ENCODE data around the gene GNG14. TPM values are rescaled to one million over a fixed set of nuclear protein-coding genes. Genes with fewer than 3 reads are reported as not detected.
"Not testable (repeated sequence)": the region's sequence is repeated elsewhere in the genome, so short reads cannot be mapped to it uniquely, and the experiment has no call there.

The GNG14 gene
- total RNA-seq, 4 donors from 2014 or later, result not detected

DNA sequence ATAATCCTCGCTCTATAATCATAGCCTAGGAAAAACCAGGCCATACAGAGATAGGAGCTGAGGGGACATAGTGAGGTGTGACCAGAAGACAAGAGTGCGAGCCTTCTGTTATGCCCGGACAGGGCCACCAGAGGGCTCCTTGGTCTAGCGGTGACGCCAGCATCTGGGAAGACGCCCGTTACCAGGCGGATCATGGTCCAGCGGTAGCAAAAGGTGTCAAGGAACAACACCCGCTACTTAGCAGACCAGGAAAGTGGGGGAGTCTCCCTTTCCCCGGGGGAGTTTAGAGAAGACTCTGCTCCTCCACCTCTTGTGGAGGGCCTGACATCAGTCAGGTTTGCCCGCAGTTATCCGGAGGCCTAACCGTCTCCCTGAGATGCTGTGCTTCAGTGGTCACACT lies 24.3 kb downstream of the GNG14 start:
- TF ChIP-seq, protein P1, sequence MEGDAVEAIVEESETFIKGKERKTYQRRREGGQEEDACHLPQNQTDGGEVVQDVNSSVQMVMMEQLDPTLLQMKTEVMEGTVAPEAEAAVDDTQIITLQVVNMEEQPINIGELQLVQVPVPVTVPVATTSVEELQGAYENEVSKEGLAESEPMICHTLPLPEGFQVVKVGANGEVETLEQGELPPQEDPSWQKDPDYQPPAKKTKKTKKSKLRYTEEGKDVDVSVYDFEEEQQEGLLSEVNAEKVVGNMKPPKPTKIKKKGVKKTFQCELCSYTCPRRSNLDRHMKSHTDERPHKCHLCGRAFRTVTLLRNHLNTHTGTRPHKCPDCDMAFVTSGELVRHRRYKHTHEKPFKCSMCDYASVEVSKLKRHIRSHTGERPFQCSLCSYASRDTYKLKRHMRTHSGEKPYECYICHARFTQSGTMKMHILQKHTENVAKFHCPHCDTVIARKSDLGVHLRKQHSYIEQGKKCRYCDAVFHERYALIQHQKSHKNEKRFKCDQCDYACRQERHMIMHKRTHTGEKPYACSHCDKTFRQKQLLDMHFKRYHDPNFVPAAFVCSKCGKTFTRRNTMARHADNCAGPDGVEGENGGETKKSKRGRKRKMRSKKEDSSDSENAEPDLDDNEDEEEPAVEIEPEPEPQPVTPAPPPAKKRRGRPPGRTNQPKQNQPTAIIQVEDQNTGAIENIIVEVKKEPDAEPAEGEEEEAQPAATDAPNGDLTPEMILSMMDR (IDR thresholded peaks at IDR 0.05), result peak in 1 of 2 donors; percentile 37
- H3K27me3 ChIP-seq; H3K4me1 ChIP-seq; DNase-seq (ENCODE audit: low spot score in 2 of 2); H3K27ac ChIP-seq; H3K4me3 ChIP-seq; H3K9me3 ChIP-seq: not testable (repeated sequence)
- 73% methylated on average over 7 of the region's 14 CpGs for WGBS
- H3K36me3 ChIP-seq, result peaks cover 93% of the 10 kb centered on the region

DNA sequence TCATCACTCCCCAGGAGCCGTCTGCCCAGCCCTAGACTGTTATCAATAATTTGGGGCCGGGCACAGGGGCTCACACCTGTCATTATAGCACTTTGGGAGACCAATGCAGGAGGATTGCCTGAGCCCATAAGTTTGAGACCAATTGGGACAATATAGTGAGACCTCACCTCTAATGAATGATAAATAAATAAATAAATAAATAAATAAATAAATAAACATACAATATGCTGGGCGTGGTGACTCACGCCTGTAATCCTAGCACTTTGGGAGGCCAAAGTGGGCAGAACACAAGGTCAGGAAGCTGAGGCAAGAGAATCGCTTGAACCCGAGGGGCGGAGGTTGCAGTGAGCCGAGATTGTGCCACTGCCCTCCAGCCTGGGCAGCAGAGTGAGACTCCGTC lies 25.5 kb downstream of the GNG14 start:
- 92% methylated on average over 9 of the region's 9 CpGs for WGBS
- H3K36me3 ChIP-seq, result peaks cover 93% of the 10 kb centered on the region
- not testable (repeated sequence) for H3K27me3 ChIP-seq; H3K4me3 ChIP-seq; H3K4me1 ChIP-seq; H3K27ac ChIP-seq; H3K9me3 ChIP-seq; DNase-seq (ENCODE audit: low spot score in 2 of 2)

DNA sequence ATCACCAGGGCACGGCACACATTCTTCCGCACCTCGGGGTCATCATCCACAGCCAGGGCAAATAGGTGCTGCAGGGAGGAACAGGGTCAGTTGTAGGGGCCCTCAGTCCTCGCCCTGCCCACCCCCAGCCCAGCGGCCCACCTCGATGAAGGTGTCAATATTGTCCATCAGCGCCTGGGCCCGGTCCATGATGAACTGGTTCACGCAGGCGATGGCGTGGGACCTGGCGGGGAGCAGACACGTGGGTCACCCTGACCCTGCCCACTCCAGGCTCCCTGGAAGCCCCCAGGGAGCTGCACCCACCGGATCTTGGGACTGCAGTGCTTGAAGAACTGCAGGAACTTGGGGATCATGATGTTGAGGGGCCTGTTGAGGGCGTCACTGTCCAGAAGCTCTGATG lies 27.3 kb downstream of the GNG14 start:
- Histone ChIP-seq H3K9me3 (no peaks in the 10 kb centered on the region), H3K4me1 (peaks cover 8% of the 10 kb centered on the region), H3K36me3 (peaks cover 85% of the 10 kb centered on the region), H3K4me3 (no peak overlapping the region), H3K27ac (no peak overlapping the region), H3K27me3 (no peaks in the 10 kb centered on the region)
- WGBS, result no CpG with 5 or more reads among the region's 15 CpGs
- no peak for DNase-seq (ENCODE audit: low spot score in 2 of 2)
- TF ChIP-seq POLR2AphosphoS5 (IDR thresholded peaks at IDR 0.05) (no peak), EP300 (IDR thresholded peaks at IDR 0.05) (no peak), POLR2A (IDR thresholded peaks at IDR 0.05) (no peak)
- TF ChIP-seq, protein P1 (IDR thresholded peaks at IDR 0.05), result no peak

DNA sequence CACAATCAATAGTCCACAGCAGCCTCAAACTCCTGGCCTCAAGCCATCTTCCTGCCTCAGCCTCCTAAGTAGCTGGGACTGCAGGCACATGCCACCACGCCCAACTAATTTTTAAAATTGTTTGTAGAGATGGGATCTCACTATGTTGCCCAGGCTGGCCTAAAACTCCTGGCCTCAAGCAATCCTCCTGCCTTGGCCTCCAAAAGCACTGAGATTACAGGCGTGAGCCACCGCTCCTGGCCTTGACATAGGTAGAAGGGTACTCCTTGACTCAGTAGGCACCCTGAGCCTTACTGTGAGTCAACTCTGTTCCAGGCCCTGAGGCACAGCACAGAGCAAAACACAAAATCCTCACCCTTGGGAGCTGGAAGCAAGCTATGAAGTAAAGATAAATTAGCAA lies 28.1 kb downstream of the GNG14 start:
- Histone ChIP-seq H3K4me1 (peaks cover 16% of the 10 kb centered on the region), H3K9me3 (no peaks in the 10 kb centered on the region), H3K4me3 (no peak overlapping the region), H3K27ac (no peak overlapping the region), H3K36me3 (peaks cover 77% of the 10 kb centered on the region), H3K27me3 (no peaks in the 10 kb centered on the region)
- TF ChIP-seq, protein P1 (IDR thresholded peaks at IDR 0.05), result no peak
- no peak for TF ChIP-seq EP300 (IDR thresholded peaks at IDR 0.05)
- TF ChIP-seq POLR2A (IDR thresholded peaks at IDR 0.05), result no peak
- no peak for TF ChIP-seq POLR2AphosphoS5 (IDR thresholded peaks at IDR 0.05)
- no peak for DNase-seq (ENCODE audit: low spot score in 2 of 2)
- 90% methylated on average over 3 of the region's 3 CpGs for WGBS

DNA sequence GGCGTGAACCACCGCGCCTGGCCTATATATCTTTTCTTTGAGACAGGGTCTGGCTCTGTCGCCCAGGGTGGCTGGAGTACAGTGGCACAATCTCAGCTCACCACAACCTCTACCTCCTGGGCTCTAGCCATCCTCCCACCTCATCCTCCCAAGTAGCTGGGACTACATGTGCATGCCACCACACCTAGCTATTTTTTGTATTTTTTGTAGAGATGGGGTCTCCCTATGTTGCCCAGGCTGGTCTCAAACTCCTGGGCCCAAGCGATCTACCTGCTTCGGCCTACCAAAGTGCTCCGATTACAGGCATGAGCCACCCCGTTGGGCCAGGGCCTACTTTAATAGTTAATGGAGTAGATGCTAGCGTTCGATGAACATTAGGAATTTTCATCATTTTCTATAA lies 32.5 kb downstream of the GNG14 start:
- peak overlapping the region; percentile 95 for H3K27ac ChIP-seq
- TF ChIP-seq, protein P1 (IDR thresholded peaks at IDR 0.05), result no peak
- TF ChIP-seq POLR2AphosphoS5 (IDR thresholded peaks at IDR 0.05) (no peak), POLR2A (IDR thresholded peaks at IDR 0.05) (no peak), EP300 (IDR thresholded peaks at IDR 0.05) (no peak)
- WGBS, result 87% methylated on average over 10 of the region's 10 CpGs
- H3K9me3 ChIP-seq, result no peaks in the 10 kb centered on the region
- peaks cover 37% of the 10 kb centered on the region for H3K36me3 ChIP-seq
- no peaks in the 10 kb centered on the region for H3K27me3 ChIP-seq
- H3K4me3 ChIP-seq, result peak overlapping the region; percentile 81
- no peak for DNase-seq (ENCODE audit: low spot score in 2 of 2)
- H3K4me1 ChIP-seq, result peaks cover 36% of the 10 kb centered on the region
